Trophoblast cell (in vitro differentiated cells and primary cell): ENCODE data around the gene RSPO4.

Source experiments
- DNase-seq, 2 donors: peaks; one replicate each; pipeline ENCODE4 v3.0.0-alpha.2; 2016
- H2AFZ ChIP-seq: 2 replicates; pipeline ENCODE4 v1.6.1; 2013; ENCODE audit warnings: low read length, moderate library complexity, mild to moderate bottlenecking; ENCODE audit not compliant: insufficient read depth, poor library complexity
- H2AK5ac ChIP-seq: 2 replicates; pipeline ENCODE4 v1.6.1; 2013; ENCODE audit warnings: mild to moderate bottlenecking, low read length
- H2BK120ac ChIP-seq: 2 replicates; pipeline ENCODE4 v1.6.1; 2013; ENCODE audit warnings: low read length, mild to moderate bottlenecking, moderate library complexity; ENCODE audit not compliant: insufficient read depth, poor library complexity
- H2BK12ac ChIP-seq: 2 replicates; pipeline ENCODE4 v1.6.1; 2013; ENCODE audit warnings: mild to moderate bottlenecking, low read length, moderate library complexity
- H2BK5ac ChIP-seq: 2 replicates; pipeline ENCODE4 v1.6.1; 2013; ENCODE audit warnings: low read length, low read depth, moderate library complexity, mild to moderate bottlenecking; ENCODE audit not compliant: poor library complexity
- H3K14ac ChIP-seq: 2 replicates; pipeline ENCODE4 v1.6.1; 2013; ENCODE audit warnings: mild to moderate bottlenecking, low read length
- H3K18ac ChIP-seq: 2 replicates; pipeline ENCODE4 v1.6.1; 2013; ENCODE audit warnings: mild to moderate bottlenecking, low read length
- H3K23ac ChIP-seq: 2 replicates; pipeline ENCODE4 v1.6.1; 2013; ENCODE audit warnings: low read length
- H3K27ac ChIP-seq: 2 replicates; pipeline ENCODE4 v1.5.1; 2013; ENCODE audit warnings: low read depth, mild to moderate bottlenecking, inconsistent platforms, low read length, moderate library complexity
- H3K27me3 ChIP-seq: 2 replicates; pipeline ENCODE4 v1.6.1; 2013; ENCODE audit warnings: inconsistent platforms, mild to moderate bottlenecking, low read length, moderate library complexity; ENCODE audit not compliant: insufficient read depth
- H3K36me3 ChIP-seq, 2 experiments: 1 replicate in 1 of 2; 2 replicates in 1 of 2; pipeline ENCODE4 v1.6.1; 2013; ENCODE audit warnings: low read length in 2 of 2, mild to moderate bottlenecking in 2 of 2, moderate library complexity in 1 of 2; ENCODE audit not compliant: insufficient read depth in 2 of 2, control insufficient read depth in 1 of 2
- H3K4ac ChIP-seq: 2 replicates; pipeline ENCODE4 v1.6.1; 2013; ENCODE audit warnings: low read depth, mild to moderate bottlenecking, low read length, moderate library complexity
- H3K4me1 ChIP-seq, 2 experiments: 1 replicate in 1 of 2; 2 replicates in 1 of 2; pipeline ENCODE4 v1.6.1; 2013; ENCODE audit warnings: low read length in 2 of 2, mild to moderate bottlenecking in 2 of 2, moderate library complexity in 1 of 2; ENCODE audit not compliant: insufficient read depth in 2 of 2, control insufficient read depth in 1 of 2
- H3K4me2 ChIP-seq: 2 replicates; pipeline ENCODE4 v1.6.1; 2013; ENCODE audit warnings: inconsistent platforms, mild to moderate bottlenecking, low read length, moderate library complexity
- H3K4me3 ChIP-seq: 2 replicates; pipeline ENCODE4 v1.5.1; 2013; ENCODE audit warnings: mild to moderate bottlenecking, low read depth, low read length, inconsistent platforms
- H3K79me1 ChIP-seq: one replicate; pipeline ENCODE4 v1.6.1; 2013; ENCODE audit warnings: low read length
- H3K79me2 ChIP-seq: 2 replicates; pipeline ENCODE4 v1.6.1; 2013; ENCODE audit warnings: low read length, mild to moderate bottlenecking; ENCODE audit not compliant: control insufficient read depth, insufficient read depth, poor library complexity
- H3K9ac ChIP-seq: 2 replicates; pipeline ENCODE4 v1.6.1; 2013; ENCODE audit warnings: mild to moderate bottlenecking, low read length
- H3K9me3 ChIP-seq: 2 replicates; pipeline ENCODE4 v1.6.1; 2013; ENCODE audit warnings: low read depth, mild to moderate bottlenecking, control low read depth, inconsistent platforms, low read length; ENCODE audit not compliant: insufficient read depth
- H4K12ac ChIP-seq: 2 replicates; pipeline ENCODE4 v1.6.1; 2013; ENCODE audit warnings: low read depth, mild to moderate bottlenecking, low read length, moderate library complexity
- H4K8ac ChIP-seq: 2 replicates; pipeline ENCODE4 v1.6.1; 2013; ENCODE audit warnings: low read depth, mild to moderate bottlenecking, low read length, moderate library complexity
- H4K91ac ChIP-seq: one replicate; pipeline ENCODE4 v1.6.1; 2013; ENCODE audit warnings: low read depth, mild to moderate bottlenecking, low read length, moderate library complexity
- WGBS: extraction: QIAGEN DNeasy Blood & Tissue Kit; methylation state at CpG from one replicate; pipeline ENCODE4 v1.1.7; 2013; ENCODE audit warnings: missing lambda C conversion rate; ENCODE audit not compliant: insufficient read length, insufficient coverage; ENCODE audit errors: extremely low coverage; 5-methylcytosine and 5-hydroxymethylcytosine counted together

The RSPO4 gene

DNA sequence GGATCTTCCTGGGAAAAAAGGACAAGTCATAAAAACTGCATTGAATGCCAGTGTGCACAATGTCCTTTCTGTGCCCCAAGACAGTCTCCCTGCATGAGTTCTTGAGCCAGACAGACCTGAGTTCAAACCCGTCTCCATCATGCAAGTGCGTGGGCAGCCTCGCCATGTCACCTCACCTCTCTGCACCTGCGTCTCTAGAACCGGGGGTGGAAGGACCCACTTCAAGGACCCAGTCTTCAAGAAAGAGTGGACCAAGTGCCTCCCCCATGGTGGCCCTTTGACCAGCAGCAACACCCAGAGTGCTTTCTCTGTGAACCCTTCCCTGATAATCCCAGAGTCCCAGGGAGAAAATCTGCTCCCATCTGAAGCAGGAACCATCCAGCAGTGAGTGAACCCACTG, 62.5 kb downstream of the RSPO4 start:
- Histone ChIP-seq H3K9me3 (peaks cover 2% of the 10 kb centered on the region), H2AFZ (no peak overlapping the region), H2BK120ac (no peak overlapping the region), H3K4ac (no peak overlapping the region), H2BK5ac (no peak overlapping the region), H4K12ac (no peak overlapping the region), H3K4me1 (peaks cover 5 to 6% of the 10 kb centered on the region in 2 experiments), H2AK5ac (no peak overlapping the region), H4K8ac (no peak overlapping the region), H3K36me3 (no peaks in the 10 kb centered on the region), H3K23ac (no peak overlapping the region), H2BK12ac (no peak overlapping the region), H3K14ac (no peak overlapping the region), H3K9ac (no peak overlapping the region), H3K79me2 (peaks cover 2% of the 10 kb centered on the region), H3K4me2 (no peak overlapping the region), H3K79me1 (peaks cover 3% of the 10 kb centered on the region), H3K18ac (no peak overlapping the region), H4K91ac (no peak overlapping the region), H3K27ac (no peak overlapping the region), H3K4me3 (no peak overlapping the region), H3K27me3 (no peaks in the 10 kb centered on the region)
- DNase-seq, result no peak
- WGBS, result no CpG with 5 or more reads among the region's 5 CpGs

DNA sequence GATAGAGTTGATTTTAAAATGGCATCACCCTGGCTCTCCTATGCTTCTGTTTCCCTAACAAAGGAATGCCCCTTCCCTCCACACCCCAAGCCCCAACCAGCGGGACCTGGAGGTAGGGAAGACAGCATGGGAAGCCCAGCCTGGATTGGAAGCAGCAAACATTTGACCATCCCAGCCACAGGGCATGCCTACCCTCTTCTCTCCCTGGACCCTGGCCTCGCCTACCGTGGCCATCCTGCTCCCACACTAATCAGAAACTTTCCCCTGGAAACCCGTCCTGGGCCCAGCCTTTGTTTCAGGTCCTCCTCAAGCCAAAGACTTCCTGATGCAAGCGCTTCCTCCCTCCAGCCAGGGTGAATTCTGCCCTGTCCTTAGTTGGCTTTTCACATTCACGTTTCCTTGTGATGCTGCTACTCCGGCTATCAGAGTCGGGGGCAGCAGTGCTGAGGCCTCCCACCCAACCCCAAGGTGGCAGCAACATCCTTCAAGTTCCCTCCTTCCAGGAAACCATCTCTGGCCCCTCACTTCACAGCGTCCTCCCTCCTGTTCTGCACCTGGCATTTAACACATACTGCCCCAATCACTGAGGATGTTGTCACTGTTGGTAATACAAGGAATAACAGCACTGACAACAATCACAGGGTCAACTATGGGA, 67.8 kb downstream of the RSPO4 start:
- Histone ChIP-seq H3K36me3 (no peaks in the 10 kb centered on the region), H3K27ac (no peak overlapping the region), H3K18ac (no peak overlapping the region), H2AK5ac (no peak overlapping the region), H3K4me1 (no peaks in the 10 kb centered on the region), H3K4me2 (no peak overlapping the region), H4K91ac (peak overlapping the region; percentile 58), H2BK5ac (no peak overlapping the region), H3K4ac (no peak overlapping the region), H2BK12ac (no peak overlapping the region), H3K9ac (no peak overlapping the region), H3K23ac (no peak overlapping the region), H3K27me3 (no peaks in the 10 kb centered on the region), H3K9me3 (peaks cover 3% of the 10 kb centered on the region), H4K12ac (no peak overlapping the region), H3K79me1 (no peaks in the 10 kb centered on the region), H2AFZ (no peak overlapping the region), H2BK120ac (peak overlapping the region; percentile 62), H3K79me2 (no peaks in the 10 kb centered on the region), H3K4me3 (no peak overlapping the region), H4K8ac (no peak overlapping the region), H3K14ac (no peak overlapping the region)
- no CpG with 5 or more reads among the region's 9 CpGs for WGBS
- no peak for DNase-seq

DNA sequence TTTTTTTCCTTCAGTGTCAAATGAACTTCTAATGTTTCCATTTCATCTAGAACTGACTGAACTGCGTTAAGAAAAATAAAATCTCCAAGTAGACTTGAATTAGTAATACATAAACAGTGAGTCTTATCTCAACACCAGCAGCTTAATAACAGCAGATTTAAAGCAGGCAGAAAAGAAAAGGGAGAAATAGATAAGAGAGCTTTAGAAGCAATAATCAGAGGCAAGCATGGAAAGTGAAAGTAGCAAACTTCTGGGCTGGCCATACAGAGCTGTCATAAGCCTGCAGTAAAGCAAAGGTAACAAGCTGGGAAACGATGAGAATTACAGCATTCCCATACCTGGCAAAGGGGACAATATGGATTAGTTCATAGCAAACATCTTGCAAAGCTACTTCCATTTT, 69.1 kb downstream of the RSPO4 start:
- WGBS, result no CpG with 5 or more reads among the region's 2 CpGs
- no peak overlapping the region for H4K12ac ChIP-seq
- H2AFZ ChIP-seq, result no peak overlapping the region
- H4K91ac ChIP-seq, result no peak overlapping the region
- no peaks in the 10 kb centered on the region for H3K27me3 ChIP-seq
- no peak overlapping the region for H2AK5ac ChIP-seq
- no peak overlapping the region for H3K18ac ChIP-seq
- H3K9ac ChIP-seq, result no peak overlapping the region
- no peak overlapping the region for H3K4me3 ChIP-seq
- no peak overlapping the region for H2BK12ac ChIP-seq
- no peak overlapping the region for H3K4me2 ChIP-seq
- H2BK5ac ChIP-seq, result no peak overlapping the region
- H3K14ac ChIP-seq, result no peak overlapping the region
- H3K27ac ChIP-seq, result no peak overlapping the region
- H3K4ac ChIP-seq, result no peak overlapping the region
- H3K36me3 ChIP-seq, result no peaks in the 10 kb centered on the region
- H3K79me2 ChIP-seq, result no peaks in the 10 kb centered on the region
- no peaks in the 10 kb centered on the region for H3K79me1 ChIP-seq
- no peak for DNase-seq
- H2BK120ac ChIP-seq, result no peak overlapping the region
- H3K4me1 ChIP-seq, result no peaks in the 10 kb centered on the region
- no peak overlapping the region for H4K8ac ChIP-seq
- H3K9me3 ChIP-seq, result peaks cover 3% of the 10 kb centered on the region
- no peak overlapping the region for H3K23ac ChIP-seq

DNA sequence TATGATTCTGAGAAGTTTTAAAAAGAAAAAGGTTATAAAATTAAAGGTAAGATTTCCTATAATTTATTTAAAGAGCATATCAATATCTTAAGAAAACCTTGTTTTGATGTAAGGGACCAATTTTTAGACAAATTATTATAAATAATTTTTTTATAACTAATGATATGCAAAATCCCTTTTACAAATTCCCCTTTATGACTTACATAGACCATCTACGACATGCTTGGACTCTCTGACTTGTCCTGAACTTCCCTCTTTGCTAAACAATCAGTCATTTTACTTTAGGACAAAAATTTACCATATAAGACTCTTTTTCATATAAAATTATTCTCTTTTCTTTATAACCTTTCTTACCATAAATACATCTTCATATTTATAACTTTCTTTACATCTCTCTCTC, 70.7 kb downstream of the RSPO4 start:
- Histone ChIP-seq H4K91ac (no peak overlapping the region), H3K27me3 (no peaks in the 10 kb centered on the region), H3K4me1 (no peaks in the 10 kb centered on the region), H3K4me2 (no peak overlapping the region), H3K36me3 (no peaks in the 10 kb centered on the region), H3K9me3 (peaks cover 3% of the 10 kb centered on the region), H3K27ac (no peak overlapping the region), H3K9ac (no peak overlapping the region), H3K4ac (no peak overlapping the region), H4K12ac (no peak overlapping the region), H4K8ac (no peak overlapping the region), H3K14ac (no peak overlapping the region), H2BK12ac (no peak overlapping the region), H3K79me1 (no peaks in the 10 kb centered on the region), H2BK5ac (no peak overlapping the region), H3K79me2 (no peaks in the 10 kb centered on the region), H2AK5ac (no peak overlapping the region), H3K18ac (no peak overlapping the region), H3K23ac (no peak overlapping the region), H3K4me3 (no peak overlapping the region), H2BK120ac (no peak overlapping the region), H2AFZ (no peak overlapping the region)
- no CpG with 5 or more reads among the region's 1 CpG for WGBS
- no peak for DNase-seq
